ENCODE measurements around the gene PCSK4.

DNA sequence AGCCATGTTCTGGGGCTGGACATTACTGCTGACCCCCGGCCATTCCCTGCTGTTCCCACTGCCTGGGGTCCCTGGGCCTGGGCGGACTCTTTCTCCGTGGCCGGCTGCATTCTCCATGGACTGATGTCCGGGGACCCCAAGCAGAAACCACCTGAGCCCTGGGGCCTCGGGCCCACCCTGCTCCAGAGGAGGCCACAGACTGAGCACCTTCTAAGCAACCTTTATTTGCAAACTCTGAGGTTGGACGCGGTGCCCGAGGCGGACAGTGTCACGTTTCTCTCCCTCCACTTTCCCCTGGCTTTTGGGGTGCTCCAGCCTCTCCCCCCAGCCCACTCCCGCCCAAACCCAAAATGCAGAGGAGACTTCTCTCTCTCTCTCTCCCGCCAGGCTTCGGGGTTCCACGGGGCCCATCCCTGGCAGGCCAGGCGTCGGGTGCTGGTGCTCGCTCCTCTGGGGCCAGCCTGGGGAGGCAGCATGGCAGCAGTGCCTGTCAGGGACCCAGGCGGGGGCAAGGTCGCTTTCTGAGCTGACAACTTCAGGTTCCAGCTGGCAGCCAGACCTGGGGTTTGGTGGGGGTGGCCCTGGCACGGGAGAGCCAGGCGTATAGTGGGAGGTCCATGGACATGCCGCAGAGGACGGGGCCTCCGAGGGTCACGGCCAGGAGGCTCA, 8.8 kb downstream of the PCSK4 start:
- TF ChIP-seq, protein P1, sequence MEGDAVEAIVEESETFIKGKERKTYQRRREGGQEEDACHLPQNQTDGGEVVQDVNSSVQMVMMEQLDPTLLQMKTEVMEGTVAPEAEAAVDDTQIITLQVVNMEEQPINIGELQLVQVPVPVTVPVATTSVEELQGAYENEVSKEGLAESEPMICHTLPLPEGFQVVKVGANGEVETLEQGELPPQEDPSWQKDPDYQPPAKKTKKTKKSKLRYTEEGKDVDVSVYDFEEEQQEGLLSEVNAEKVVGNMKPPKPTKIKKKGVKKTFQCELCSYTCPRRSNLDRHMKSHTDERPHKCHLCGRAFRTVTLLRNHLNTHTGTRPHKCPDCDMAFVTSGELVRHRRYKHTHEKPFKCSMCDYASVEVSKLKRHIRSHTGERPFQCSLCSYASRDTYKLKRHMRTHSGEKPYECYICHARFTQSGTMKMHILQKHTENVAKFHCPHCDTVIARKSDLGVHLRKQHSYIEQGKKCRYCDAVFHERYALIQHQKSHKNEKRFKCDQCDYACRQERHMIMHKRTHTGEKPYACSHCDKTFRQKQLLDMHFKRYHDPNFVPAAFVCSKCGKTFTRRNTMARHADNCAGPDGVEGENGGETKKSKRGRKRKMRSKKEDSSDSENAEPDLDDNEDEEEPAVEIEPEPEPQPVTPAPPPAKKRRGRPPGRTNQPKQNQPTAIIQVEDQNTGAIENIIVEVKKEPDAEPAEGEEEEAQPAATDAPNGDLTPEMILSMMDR (IDR thresholded peaks at IDR 0.05): no peak
- TF ChIP-seq RCOR1 (IDR thresholded peaks at IDR 0.05; ENCODE audit: low read length) (no peak), RAD21 (IDR thresholded peaks at IDR 0.05; ENCODE audit: low read length) (no peak), EP300 (IDR thresholded peaks at IDR 0.05; ENCODE audit: borderline replicate concordance in 1 of 2, low read depth in 1 of 2, low read length in 1 of 2) (no peak), POLR2AphosphoS5 (IDR thresholded peaks at IDR 0.05; ENCODE audit: low read depth, low read length) (no peak), FOXJ3 (CRISPR knock-in tag; IDR thresholded peaks at IDR 0.05) (no peak), NRF1 (IDR thresholded peaks at IDR 0.05; ENCODE audit: low read depth, low read length) (no peak)

All from SK-N-SH (cell line).